ENCODE results near the gene CACNB4.

GRCh38 chr2:152106464-152106863 lies 7.6 kb upstream of the CACNB4 start:
- TF ChIP-seq, protein P1, sequence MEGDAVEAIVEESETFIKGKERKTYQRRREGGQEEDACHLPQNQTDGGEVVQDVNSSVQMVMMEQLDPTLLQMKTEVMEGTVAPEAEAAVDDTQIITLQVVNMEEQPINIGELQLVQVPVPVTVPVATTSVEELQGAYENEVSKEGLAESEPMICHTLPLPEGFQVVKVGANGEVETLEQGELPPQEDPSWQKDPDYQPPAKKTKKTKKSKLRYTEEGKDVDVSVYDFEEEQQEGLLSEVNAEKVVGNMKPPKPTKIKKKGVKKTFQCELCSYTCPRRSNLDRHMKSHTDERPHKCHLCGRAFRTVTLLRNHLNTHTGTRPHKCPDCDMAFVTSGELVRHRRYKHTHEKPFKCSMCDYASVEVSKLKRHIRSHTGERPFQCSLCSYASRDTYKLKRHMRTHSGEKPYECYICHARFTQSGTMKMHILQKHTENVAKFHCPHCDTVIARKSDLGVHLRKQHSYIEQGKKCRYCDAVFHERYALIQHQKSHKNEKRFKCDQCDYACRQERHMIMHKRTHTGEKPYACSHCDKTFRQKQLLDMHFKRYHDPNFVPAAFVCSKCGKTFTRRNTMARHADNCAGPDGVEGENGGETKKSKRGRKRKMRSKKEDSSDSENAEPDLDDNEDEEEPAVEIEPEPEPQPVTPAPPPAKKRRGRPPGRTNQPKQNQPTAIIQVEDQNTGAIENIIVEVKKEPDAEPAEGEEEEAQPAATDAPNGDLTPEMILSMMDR (IDR thresholded peaks at IDR 0.05), result no peak
- TF ChIP-seq POLR2A (IDR thresholded peaks at IDR 0.05), result no peak
- TF ChIP-seq POLR2AphosphoS5 (IDR thresholded peaks at IDR 0.05), result no peak

Measured in prostate gland (tissue), 2 donors.